IMR-90 (cell line): Measurements from ENCODE around the gene RGS7BP. TPM values are rescaled to one million over a fixed set of nuclear protein-coding genes. Genes with fewer than 3 reads are reported as not detected.

Experiments
- ATAC-seq: fragments of 200-7000 bp; cut with Tn5 transposase; 2 replicates; pipeline ENCODE4 v1.9.1; 2020; ENCODE audit warnings: low read depth, mild to moderate bottlenecking, moderate library complexity
- BruUV-seq: library from RNA; stranded (reverse); fragments of 400-500 nt; replicated peaks from 2 replicates; lab custom pipeline; 2021; lab: Mats Ljungman, UMichigan
- CTCF ChIA-PET: fragments of 300-600 bp; formaldehyde crosslinking; extraction: SDS; loops from one replicate; lab custom pipeline; 2021; ENCODE audit warnings: antibody characterized with exemption; lab: Yijun Ruan, JAX
- POLR2A ChIA-PET: fragments of 300-600 bp; sonication (Branson Sonifier 250); formaldehyde crosslinking; loops from one replicate; lab custom pipeline; 2022; ENCODE audit warnings: antibody characterized with exemption; ENCODE audit not compliant: unreplicated experiment; lab: Charles Lee
- DNase-seq: peaks from one replicate; pipeline ENCODE4 v3.0.0; 2013
- H2AFZ ChIP-seq: replicated peaks from 2 replicates; pipeline ENCODE3; 2013; ENCODE audit warnings: low read length, mild to moderate bottlenecking; ENCODE audit not compliant: poor library complexity
- H2AK5ac ChIP-seq: 2 replicates; pipeline ENCODE4 v1.6.1; 2013; ENCODE audit warnings: low read depth, low read length, inconsistent platforms
- H2AK9ac ChIP-seq: replicated peaks from 2 replicates; pipeline ENCODE3; 2013; ENCODE audit warnings: mild to moderate bottlenecking, low read depth, low read length, moderate library complexity; ENCODE audit not compliant: poor library complexity
- H2BK120ac ChIP-seq: 2 replicates; pipeline ENCODE4 v1.6.1; 2013; ENCODE audit warnings: low read depth, low read length, inconsistent platforms
- H2BK15ac ChIP-seq: 3 replicates; pipeline ENCODE4 v1.6.1; 2013; ENCODE audit warnings: low read depth, low read length, inconsistent platforms
- H2BK20ac ChIP-seq: 2 replicates; pipeline ENCODE4 v1.6.1; 2013; ENCODE audit warnings: low read depth, mild to moderate bottlenecking, inconsistent platforms, low read length, moderate library complexity
- H2BK5ac ChIP-seq: 2 replicates; pipeline ENCODE4 v1.6.1; 2013; ENCODE audit warnings: mild to moderate bottlenecking, low read depth, low read length, inconsistent platforms; ENCODE audit not compliant: poor library complexity, severe bottlenecking
- H3K14ac ChIP-seq: replicated peaks from 2 replicates; pipeline ENCODE4 v1.6.1; 2013; ENCODE audit warnings: low read depth, low read length, inconsistent platforms
- H3K18ac ChIP-seq: 2 replicates; pipeline ENCODE4 v1.6.1; 2013; ENCODE audit warnings: low read depth, low read length, control low read depth
- H3K23ac ChIP-seq: 2 replicates; pipeline ENCODE4 v1.6.1; 2013; ENCODE audit warnings: low read depth, low read length, inconsistent platforms
- H3K27ac ChIP-seq: 2 replicates; pipeline ENCODE4 v1.5.1; 2013; ENCODE audit warnings: mild to moderate bottlenecking, control low read depth, low read length; ENCODE audit not compliant: insufficient read depth
- H3K27me3 ChIP-seq: 2 replicates; pipeline ENCODE4 v1.6.1; 2013; ENCODE audit warnings: low read length; ENCODE audit not compliant: control insufficient read depth, insufficient read depth
- H3K36me3 ChIP-seq: 2 replicates; pipeline ENCODE4 v1.6.1; 2013; ENCODE audit warnings: low read length, mixed read lengths; ENCODE audit not compliant: control insufficient read depth, insufficient read depth
- H3K4ac ChIP-seq: 2 replicates; pipeline ENCODE4 v1.6.1; 2013; ENCODE audit warnings: low read depth, low read length, inconsistent platforms
- H3K4me1 ChIP-seq: 2 replicates; pipeline ENCODE4 v1.6.1; 2013; ENCODE audit warnings: low read length, mixed read lengths; ENCODE audit not compliant: control insufficient read depth, insufficient read depth
- H3K4me2 ChIP-seq: 2 replicates; pipeline ENCODE4 v1.6.1; 2013; ENCODE audit warnings: low read depth, mild to moderate bottlenecking, control low read depth, low read length, moderate library complexity
- H3K4me3 ChIP-seq: 2 replicates; pipeline ENCODE4 v1.5.1; 2013; ENCODE audit warnings: low read depth, mild to moderate bottlenecking, control low read depth, low read length, moderate library complexity; ENCODE audit not compliant: insufficient read depth
- H3K56ac ChIP-seq: 2 replicates; pipeline ENCODE4 v1.6.1; 2013; ENCODE audit warnings: low read length, inconsistent platforms; ENCODE audit not compliant: insufficient read depth; ENCODE audit errors: extremely low read depth
- H3K79me1 ChIP-seq, 2 experiments: 2 replicates each; pipeline ENCODE4 v1.6.1; 2013; ENCODE audit warnings: low read length in 2 of 2, inconsistent platforms in 1 of 2, low read depth in 1 of 2
- H3K9ac ChIP-seq: 2 replicates; pipeline ENCODE4 v1.6.1; 2013; ENCODE audit warnings: low read depth, low read length, control low read depth
- H3K9me1 ChIP-seq: 2 replicates; pipeline ENCODE4 v1.6.1; 2013; ENCODE audit warnings: low read length, inconsistent platforms; ENCODE audit not compliant: insufficient read depth
- H3K9me3 ChIP-seq: 2 replicates; pipeline ENCODE4 v1.6.1; 2013; ENCODE audit warnings: low read length; ENCODE audit not compliant: control insufficient read depth, insufficient read depth
- H4K20me1 ChIP-seq: 2 replicates; pipeline ENCODE4 v1.6.1; 2013; ENCODE audit warnings: low read length, inconsistent platforms; ENCODE audit not compliant: insufficient read depth
- H4K5ac ChIP-seq: 2 replicates; pipeline ENCODE4 v1.6.1; 2013; ENCODE audit warnings: mild to moderate bottlenecking, low read depth, low read length, control low read depth
- H4K8ac ChIP-seq, 2 experiments: 2 replicates each; pipeline ENCODE4 v1.6.1; 2013; ENCODE audit warnings: low read depth in 2 of 2, low read length in 2 of 2, control low read depth in 1 of 2, inconsistent platforms in 1 of 2
- H4K91ac ChIP-seq: 2 replicates; pipeline ENCODE4 v1.6.1; 2013; ENCODE audit warnings: low read depth, low read length, inconsistent platforms; ENCODE audit not compliant: insufficient read depth
- CHD1 ChIP-seq: IDR thresholded peaks from 2 replicates; pipeline ENCODE4 v1.6.1; 2012; ENCODE audit warnings: low read depth, low read length, improper control_type of control experiment
- FOS ChIP-seq: fragments of 150-350 bp; IDR thresholded peaks from 2 replicates; pipeline ENCODE4 v1.6.1; 2016; ENCODE audit warnings: low read depth, low read length
- MAZ ChIP-seq: IDR thresholded peaks from 2 replicates; pipeline ENCODE4 v1.6.1; 2012; ENCODE audit warnings: low read depth, mild to moderate bottlenecking, low read length, improper control_type of control experiment, moderate library complexity, borderline replicate concordance
- MXI1 ChIP-seq: IDR thresholded peaks from 2 replicates; pipeline ENCODE4 v1.6.1; 2012; ENCODE audit warnings: low read depth, mild to moderate bottlenecking, low read length, moderate library complexity, borderline replicate concordance
- POLR2A ChIP-seq: IDR thresholded peaks from 2 replicates; pipeline ENCODE4 v1.6.1; 2012; ENCODE audit warnings: mild to moderate bottlenecking, low read depth, low read length
- RAD21 ChIP-seq: IDR thresholded peaks from 2 replicates; pipeline ENCODE4 v1.6.1; 2012; ENCODE audit warnings: low read length, improper control_type of control experiment
- WGBS, 2 experiments: methylation state at CpG; one replicate each; pipeline versions ENCODE4 v1.1.5 to v1.1.7; 2013; ENCODE audit warnings: missing lambda C conversion rate in 2 of 2; ENCODE audit not compliant: insufficient read length in 1 of 2; ENCODE audit errors: extremely low coverage in 2 of 2; 5-methylcytosine and 5-hydroxymethylcytosine counted together
- dilution Hi-C: fragments of 300-500 bp; cut with HindIII; formaldehyde crosslinking; loops from one replicate; pipeline ENCODE4 v1.14.3; 2018; ENCODE audit warnings: low sequenced_read_pairs; ENCODE audit not compliant: unreplicated experiment
- in situ Hi-C: fragments of 300-500 bp; cut with MboI; formaldehyde crosslinking; loops from 3 replicates; pipeline ENCODE4 v1.14.3; 2019; ENCODE audit warnings: low sequenced_read_pairs, inconsistent platforms, mixed read lengths
- intact Hi-C: fragments of 100-400 bp; cut with micrococcal nuclease; formaldehyde crosslinking; loops from 2 replicates; pipeline ENCODE4 v1.10.0; 2022
- polyA plus RNA-seq, 3 experiments: library from polyadenylated mRNA; depleted of rRNA; stranded (reverse); fragments of >200 nt; gene quantifications; 2 replicates each; pipeline ENCODE4 v1.2.3, GENCODE V29; 2012; ENCODE audit warnings: low replicate concordance in 1 of 3
- total RNA-seq: library from RNA; depleted of rRNA; stranded (reverse); fragments of >200 nt; gene quantifications from 2 replicates; pipeline ENCODE4 v1.2.3, GENCODE V29; 2012

The RGS7BP gene
- total and polyA plus RNA-seq, 2 of the 4 experiments (the other 2 are of a cell fraction): not detected

- WGBS, 2 experiments: no CpG with 5 or more reads among the region's 1 CpG
- Histone ChIP-seq H3K9ac (no peak overlapping the region), H2AK9ac (no peak overlapping the region), H3K27me3 (no peaks in the 10 kb centered on the region), H3K27ac (no peak overlapping the region), H3K18ac (no peak overlapping the region), H4K20me1 (no peaks in the 10 kb centered on the region), H3K4me3 (no peak overlapping the region), H3K14ac (no peak overlapping the region), H3K4ac (no peak overlapping the region), H3K4me2 (no peak overlapping the region), H3K79me1 (no peaks in the 10 kb centered on the region), H3K4me1 (no peaks in the 10 kb centered on the region), H3K9me3 (no peaks in the 10 kb centered on the region), H3K56ac (no peak overlapping the region), H3K36me3 (no peaks in the 10 kb centered on the region), H2AK5ac (no peak overlapping the region), H4K5ac (no peak overlapping the region), H4K8ac (no peak overlapping the region), H3K9me1 (no peaks in the 10 kb centered on the region), H2AFZ (no peak overlapping the region), H2BK5ac (no peak overlapping the region), H2BK15ac (no peak overlapping the region), H2BK20ac (no peak overlapping the region), H4K91ac (no peak overlapping the region), H2BK120ac (no peak overlapping the region), H3K23ac (no peak overlapping the region)
- in situ Hi-C loops: no loop called here
- DNase-seq: no peak
- ChIA-PET CTCF (no interaction called here), POLR2A (no interaction called here)
- intact Hi-C loops: no loop called here
- dilution Hi-C loops: no loop called here
- TF ChIP-seq POLR2A: no peak
- TF ChIP-seq RAD21: no peak
- no peak for TF ChIP-seq MXI1
- TF ChIP-seq MAZ: no peak
- no peak for TF ChIP-seq FOS
- no peak for TF ChIP-seq CHD1
- no TSS peak for BruUV-seq
- no peak for ATAC-seq
Measured at GRCh38 chr5:64514612-64515011, 8.8 kb downstream of the RGS7BP start.
